GM19043 (cell line): ENCODE measurements around the gene PEPD.

Experiments used
- ATAC-seq: cut with Tn5 transposase; IDR thresholded peaks from one replicate; pipeline ENCODE4 v1.9.1; 2021; ENCODE audit warnings: low read depth; ENCODE audit not compliant: unreplicated experiment

PEPD gene

DNA sequence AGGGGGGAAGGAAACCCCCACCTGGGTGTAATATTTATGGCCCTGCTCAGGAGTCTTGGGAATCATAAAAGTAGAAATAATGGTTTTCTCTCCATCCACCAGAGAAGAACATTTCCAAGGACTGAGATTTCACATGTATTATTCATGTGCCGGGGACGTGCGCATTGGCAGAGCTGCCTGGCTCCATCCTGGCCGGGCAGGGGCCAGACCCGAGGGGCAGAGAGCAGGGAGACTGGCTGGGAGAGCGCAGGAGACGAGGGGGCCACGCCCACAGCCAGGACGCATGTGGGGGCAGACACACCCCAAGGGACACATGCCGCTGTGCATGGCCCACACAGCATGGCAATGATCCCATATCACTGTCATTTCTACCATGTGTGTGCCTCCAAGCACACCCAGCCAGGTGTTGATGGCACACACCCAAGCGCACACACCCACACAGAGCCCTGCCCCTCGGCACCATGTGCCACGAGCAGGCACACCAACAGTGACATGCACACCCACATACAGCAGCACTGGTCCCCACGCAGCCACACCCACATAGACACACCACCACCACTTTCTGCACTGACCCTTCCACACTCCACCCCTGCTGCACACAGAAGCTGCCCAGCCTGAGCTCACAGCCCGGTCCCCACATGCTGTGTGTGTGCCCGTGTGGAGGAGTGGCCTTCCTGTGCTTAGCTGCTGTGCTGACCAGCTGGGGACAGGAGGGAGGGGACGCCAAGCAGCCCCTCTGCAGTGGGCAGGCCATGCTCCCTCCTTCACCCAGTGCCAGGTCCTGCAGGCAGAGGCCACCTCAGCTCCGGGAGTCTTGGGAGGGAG is 108.8 kb downstream of the PEPD start:
- no peak for ATAC-seq

DNA sequence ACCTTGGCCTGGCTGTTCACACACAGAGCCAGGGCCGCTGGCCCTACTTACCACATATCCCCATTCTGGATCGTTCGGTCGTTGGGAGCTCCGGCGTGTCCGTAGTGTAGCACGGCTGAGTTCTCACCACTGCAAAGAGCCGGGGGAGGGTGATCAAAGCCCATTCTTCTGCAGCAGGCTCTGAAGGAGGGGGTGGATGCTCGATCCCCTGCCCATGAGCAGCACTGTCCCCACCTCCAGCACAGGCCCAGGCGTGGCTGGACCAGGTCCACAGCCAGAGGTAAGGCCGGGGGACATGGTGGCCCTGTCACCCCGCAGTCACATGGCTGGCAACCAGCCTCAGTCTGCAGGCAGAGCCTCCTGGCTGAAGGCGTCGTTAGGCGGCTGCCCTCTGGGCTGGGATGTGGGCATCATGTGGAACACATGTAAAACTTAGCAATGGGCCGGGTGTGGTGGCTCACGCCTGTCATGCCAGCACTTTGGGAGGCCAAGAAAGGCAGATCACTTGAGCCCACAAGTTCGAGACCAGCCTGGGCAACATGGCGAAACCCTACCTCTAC is 109.9 kb downstream of the PEPD start:
- no peak for ATAC-seq

DNA sequence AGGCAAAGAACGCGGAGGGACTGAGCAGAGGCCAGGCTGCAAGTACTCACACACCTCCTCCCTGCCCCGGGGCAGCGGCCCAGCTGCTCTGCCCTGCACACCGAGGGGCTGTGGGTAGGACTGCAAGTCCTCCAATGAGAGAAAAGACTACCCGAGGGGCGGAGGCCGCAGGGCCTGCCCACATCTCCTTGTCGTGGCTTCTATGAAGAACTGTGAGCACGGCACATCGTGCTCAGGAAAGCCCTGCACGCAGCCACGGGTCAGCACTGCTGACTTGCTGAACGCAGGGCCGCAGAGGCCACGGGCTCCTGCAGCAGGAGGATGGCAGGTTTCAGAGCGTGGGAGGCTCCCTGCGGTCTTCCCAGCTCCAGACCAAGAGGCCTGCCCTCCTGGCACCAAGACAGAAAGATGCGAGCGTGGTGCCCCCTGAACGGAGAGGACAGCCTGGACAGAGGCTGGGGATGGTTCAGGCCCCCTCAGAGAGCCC is 110.6 kb downstream of the PEPD start:
- ATAC-seq, result no peak

DNA sequence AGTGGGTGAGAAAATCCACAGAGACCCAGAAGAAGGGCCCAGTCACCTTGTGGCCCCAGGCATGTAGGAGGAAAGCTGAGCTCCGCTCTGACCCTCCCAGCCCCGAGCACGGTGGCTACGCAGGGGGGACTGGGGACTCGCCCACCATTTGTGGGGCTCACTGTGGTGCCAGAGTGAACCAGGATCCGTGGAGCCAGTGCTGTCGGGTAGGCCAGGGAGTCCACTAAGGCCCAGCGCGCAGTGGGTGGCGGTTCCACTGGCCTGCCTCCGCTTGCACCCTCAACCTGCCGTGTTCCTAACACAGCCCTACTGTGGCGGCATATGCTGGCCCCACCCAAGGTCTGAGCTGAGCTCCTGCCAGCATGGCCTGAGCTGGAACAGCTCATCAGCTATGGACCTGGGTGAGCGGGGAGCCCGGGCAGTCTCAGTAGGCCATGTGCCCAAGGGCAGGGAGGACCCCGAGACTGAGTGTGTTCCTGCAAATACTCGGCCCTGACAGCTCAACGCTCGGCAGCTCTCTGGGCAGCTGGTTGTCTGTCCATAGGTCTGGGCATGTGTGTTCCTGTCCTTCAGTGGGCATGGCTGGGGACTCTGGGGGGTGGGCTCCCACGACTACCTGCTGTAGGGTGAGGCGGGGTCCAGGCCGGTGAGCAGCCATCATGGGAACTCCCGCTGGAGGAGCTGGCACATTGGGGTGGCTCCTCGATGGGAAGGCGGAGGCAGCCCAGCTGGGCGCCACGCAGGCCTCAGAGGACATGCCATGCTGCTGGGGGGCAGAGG is 111.5 kb downstream of the PEPD start:
- no peak for ATAC-seq

DNA sequence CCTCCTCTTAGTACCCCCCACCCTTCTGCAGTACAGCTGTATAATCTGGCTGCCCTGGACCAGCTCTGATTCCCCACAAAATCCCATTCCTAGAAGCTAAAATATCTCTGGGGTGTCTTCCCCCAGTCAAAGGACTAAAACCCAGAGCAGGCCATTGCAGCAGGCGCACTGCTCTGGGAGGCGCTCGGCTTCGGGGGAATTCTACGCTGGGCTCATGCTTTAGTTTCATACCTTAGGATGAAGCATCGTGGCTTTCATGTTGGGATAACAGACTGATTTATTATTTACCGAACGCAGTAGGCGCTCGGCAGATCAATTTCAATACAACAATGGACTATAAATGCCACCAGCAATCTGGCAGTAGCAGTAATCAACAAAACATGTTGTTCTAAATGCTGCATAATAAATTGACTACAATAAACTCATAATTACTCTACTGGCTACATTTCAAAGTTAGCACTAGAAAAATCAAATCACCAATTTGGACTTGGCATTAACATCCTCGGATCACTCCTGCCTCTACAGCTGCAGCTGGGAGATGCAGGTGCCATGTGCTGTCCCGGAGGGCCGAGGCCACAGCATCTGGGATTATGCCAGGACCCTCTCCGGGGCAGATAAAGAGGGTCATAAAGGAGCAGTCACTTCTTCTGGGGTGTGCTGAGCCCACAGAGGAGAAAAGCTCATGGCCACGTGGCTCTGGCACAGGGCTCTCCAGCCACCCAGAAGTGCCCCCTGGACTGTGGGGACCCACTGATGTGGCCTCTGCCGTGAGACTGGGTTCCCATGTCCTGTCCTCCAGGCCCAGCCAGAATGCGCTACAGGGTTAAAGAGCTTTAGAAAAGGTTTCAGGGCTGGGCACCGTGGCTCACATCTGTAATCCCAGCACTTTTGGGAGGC is 112.8 kb downstream of the PEPD start:
- no peak for ATAC-seq

DNA sequence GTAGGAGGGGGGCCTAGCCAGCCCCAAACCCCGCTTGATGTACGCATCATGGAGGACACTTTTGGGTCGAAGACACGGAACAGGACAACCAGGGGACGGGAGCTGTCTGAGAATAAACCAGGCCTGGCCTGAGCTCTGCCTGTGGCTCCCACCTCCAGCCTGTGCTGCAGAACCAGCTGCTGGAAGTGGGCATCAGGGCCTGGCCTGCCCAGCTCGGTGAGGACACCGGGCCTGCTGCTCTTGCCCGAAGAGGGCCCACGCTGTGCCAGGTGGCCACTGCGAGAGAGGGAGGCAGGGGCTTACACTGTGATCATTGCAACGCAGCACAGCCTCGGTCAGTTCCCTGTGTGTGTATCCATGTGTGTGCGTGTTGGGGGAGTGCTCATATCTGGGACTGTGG is 113.5 kb downstream of the PEPD start:
- ATAC-seq, result no peak

DNA sequence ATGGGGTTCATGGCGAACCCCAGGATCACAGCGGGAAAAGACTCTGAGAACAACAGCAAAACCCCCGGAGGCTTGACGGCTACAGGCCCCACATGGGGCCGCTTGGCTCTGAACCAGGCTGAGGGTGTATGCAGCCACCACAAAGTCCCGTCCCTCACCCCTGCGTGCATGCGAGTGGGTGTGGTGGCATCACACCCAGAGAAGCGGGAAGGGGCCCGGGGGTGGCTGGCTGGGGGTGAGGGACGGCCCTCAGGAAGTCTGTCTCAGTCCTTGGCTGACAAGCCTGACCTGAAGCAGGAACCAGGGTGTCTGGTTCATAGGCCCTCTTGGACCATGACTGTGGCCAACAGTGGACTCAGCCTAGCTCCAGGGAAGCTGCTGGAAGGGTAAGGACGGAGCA is 113.9 kb downstream of the PEPD start:
- ATAC-seq, result no peak

DNA sequence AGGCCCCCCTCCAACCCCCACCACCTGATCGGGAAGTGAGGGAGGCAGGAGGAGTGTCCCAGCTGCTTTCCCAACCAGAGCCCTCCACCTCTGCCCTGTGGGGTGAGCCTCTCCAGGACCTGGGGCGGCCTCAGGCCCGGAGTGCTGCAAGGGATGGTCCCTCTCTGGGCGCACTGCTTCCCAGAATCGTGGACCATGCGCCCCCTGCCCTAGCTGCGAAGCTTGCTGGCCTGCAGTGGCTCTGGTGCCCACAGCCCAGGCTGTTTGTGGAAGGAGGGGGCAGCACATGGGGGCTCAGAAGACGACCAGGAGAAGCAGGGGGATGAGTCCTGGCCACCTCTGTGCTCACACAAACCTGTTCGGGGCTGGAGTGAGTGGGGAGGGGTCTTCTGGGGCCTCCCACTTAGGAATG is 114.4 kb downstream of the PEPD start:
- ATAC-seq, result no peak

DNA sequence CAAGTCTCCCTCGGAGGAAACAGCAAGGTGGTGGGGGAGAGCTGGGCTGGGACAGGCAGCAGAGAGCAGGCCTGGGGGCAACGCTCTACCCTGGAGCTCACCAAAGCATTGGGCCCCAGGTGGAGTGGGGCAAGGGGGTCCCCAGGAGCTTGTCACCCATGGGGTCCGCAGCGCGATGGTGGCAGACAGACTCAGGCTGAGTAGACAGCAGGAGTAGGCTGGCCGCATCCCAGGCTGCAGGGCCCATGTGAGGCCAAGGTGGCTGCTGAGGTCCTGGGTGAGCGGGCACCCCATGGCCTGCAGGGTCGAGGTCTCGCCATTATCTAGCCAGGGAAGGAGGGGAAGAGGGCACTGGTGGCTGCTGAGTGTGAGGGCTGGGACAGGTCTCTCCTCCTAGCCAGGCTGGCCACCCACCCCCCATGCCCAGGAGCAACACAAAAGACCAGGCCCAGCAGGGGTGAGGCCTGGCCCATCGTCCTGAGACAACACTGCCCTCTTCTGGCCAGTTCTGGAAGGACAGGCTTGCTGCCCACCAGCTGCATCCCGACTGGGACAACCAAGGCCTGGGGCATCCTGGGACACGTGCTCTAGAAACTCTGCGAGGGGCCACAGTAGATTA is 115.0 kb downstream of the PEPD start:
- ATAC-seq, result no peak

DNA sequence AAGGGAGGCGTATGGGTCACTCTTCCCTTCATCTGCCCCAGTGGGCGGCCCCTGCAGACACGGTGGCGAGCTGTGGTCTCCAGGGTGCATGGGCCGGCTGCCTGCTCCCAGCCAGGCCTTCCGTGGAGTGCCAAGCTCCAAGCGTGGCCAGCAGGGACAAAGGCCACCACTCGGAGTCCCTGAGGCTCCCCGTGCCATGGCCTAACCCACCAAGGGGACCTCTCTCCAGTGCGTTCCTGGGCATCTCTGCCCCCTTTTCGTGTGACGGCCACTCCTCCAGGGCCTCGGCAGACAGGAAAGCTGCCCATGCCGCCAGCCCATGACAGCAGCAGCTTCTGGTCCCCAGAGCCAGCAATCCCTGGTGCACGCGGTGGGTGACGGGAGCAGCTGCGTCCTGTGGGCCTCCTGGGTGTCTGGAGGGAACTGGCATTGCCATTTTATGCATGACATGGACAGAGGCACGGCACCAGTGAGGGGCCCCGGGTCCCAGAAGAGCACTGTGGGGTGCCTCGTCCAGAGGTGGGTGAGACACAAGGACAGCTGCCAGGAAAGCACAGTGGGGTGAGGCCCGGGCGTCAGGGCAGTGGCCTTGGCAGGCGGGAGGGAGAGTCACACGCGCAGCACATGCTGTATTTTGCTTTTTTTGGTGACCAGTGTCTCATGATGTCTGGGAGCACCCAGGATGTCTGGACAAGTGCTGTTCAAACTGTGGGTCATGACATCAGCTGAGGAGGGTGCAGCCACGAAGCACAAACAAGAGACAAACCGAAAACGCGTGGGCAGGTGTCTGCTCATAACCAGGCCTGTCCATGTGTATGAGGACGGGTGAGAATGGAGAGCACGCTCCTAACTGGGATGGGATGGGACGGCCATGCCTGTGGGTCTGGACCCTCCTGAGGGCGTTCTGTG is 115.8 kb downstream of the PEPD start:
- ATAC-seq, result no peak

DNA sequence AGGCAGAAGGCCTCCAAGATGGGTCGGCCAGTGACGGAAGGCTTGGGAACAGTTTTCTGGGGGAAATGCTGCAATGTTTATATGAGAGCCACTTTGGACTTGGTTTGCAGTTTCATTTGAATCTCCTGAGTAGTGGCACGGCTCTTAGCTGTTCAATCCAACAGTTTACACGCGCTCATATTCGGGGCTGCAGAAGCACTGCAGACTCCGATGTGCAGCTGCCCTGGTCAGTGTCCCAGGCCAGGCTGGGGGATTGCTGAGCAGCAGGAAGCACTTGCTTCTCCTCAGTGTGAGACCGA is 116.4 kb downstream of the PEPD start:
- ATAC-seq, result no peak

DNA sequence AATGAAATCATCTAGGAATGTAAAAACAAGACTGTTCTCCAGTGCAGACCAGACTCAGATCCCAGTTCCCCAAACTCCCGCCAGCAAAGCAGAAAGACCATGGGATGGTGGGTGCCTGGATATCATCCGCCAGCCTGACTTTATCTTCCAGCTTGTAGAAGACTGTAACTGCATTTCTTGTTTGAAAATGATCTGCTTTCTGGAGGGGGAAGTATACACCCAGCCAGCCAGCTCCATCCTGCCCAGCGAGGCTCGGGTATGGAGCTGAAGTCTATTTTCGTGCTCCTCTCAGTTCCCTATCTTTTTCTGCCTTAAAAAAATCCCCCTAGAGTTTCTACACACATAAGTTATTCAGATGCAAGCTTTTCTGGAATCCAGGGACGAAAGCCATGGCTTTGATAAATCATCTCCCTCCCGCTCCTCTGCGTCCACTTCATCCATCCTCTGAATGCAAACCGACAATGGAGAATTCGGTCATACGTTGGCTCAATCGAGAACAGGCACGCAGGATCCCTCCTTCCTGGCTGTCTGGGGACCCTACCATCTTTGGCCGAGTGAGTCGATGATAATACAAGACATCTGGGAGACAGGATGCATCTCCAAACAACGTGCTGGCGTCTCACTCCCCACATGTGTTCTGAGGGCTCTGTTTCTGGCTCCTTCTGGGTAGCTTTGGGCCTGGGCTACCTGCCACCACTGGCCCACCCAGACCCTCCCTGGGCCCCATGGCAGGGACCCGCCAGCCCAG is 116.9 kb downstream of the PEPD start:
- ATAC-seq, result no peak

DNA sequence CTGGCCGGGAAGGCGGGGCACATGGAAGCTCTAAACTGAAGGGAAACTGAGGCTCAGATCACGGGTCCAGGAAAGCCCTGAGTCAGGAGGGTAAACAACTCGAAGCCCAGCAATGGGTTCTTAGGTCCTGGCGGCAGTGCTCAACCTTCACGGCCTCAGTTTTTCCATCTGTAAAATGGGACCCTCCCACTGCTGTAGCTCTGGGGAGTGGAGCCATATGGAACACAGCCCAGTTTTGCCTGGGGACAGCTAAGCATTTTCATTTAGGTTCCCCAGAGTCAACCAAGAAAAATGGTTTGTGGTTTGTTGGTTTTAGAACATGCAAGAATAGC is 117.7 kb downstream of the PEPD start:
- no peak for ATAC-seq

DNA sequence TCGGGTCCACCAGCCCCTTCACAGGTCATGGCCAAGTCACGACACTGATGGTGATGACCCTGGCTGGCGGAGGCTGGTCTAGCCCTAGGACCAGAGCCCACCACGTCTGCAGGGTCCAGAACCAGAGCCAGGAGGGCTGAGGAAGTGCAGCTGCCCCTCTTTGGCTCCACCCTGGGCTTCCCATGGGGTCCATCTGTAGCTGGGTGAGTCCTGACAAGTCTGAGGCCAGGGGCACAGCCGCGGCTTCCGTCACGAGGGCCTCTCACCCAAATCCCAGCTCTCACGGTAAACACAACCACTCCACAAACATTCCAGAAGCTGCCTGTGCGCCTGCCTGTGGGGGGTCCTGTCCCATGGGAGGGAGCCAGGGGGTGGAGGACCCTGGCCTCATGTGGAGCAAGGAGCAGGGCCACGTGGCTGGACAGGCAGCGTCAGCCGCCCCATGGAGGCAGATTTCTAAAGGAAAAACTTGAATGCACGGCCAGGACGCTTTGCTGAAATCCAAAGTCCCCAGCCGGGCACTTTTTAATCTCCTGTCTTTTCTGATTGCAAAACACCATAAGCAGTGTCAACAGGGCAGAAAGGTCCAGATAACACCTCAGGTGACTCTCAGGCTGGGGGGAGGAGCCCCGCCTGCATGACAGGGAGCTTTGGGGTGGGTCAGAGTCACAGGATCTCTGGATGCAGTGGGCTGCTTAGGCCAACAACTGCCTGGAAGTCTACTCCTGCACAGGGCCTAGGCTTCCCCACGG is 118.2 kb downstream of the PEPD start:
- no peak for ATAC-seq

DNA sequence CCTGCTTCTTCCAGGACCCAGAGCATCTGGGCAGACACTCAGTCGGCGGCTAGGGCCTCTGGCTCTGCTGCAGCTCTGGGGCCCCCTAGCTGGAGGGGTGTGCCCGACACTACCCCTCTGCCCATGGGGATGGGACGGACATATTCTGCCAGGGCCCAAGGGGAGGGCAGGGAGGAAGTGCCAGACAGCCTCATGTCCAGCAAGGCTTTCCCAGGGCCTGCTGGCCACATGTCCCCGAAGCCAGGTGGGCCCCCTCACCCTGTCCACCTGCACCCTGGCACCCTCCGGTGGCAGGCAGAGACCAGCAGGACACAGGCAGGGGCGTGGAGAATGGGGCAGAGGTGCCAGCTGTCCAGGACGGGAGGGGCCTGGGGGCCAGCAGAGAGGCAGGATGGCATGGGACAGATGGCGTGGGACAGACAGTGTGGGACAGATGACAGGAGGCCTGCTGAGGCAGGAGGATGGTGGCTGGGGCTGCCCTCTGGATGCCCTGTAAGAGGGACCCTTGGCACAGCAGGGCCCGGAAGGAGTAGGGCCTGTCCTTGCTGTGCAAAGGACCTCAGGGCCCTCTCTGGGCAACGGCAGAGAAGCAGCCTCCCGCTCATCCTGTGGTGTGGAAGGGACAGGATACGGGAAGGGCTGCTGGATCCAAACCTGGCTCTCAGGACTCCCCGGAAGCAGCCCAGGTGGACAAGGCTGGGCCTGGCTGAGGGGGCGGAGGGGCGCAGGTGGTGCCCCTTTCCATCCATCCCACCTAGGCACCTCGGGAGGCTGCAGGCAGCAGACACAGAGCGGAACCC is 119.0 kb downstream of the PEPD start:
- no peak for ATAC-seq

DNA sequence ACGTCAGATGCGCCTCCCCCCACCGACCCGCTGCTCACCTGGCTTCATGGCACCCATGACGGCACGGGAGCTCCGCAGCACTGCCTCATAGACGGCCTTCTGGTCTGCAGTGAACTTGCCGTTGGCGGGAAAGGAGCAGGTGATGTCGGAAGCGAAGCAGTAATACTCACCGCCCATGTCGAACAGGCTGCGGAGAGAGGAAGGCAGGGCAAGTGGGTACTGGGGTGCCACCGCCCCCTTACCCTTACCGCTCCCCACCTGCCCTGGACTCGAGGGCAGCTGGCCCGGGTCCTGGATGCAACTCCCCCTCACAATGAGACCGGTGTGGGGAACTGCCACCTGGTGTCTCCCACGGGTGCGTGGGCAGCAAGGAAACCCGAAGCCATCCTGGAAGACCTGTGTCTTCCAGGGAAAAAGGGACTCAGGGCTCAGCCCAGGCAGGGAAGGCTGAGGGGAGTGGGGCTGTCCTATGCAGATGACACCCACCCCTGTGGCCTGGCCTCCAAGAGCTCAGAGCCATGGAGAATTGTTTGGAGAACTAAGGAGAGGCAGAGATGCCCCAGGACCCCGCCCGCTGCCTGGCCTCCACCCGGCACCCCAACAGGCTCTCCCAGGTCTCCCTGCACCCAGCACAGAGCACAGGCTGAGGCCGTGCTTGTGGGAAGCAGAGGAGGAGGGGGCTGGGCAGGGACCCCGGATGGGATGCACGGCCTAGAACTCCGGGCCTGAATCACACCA is 119.7 kb downstream of the PEPD start:
- no peak for ATAC-seq
